Activated naive CD8-positive, alpha-beta T cell (primary cell): ENCODE results near the gene NOX5.
A peak's percentile ranks its signal among the peaks of the same experiment; 100 is the strongest.

Experiments used
- H3K27ac Mint-ChIP-seq: one replicate; pipeline ENCODE4 v1.8.0; 2021; ENCODE audit warnings: mixed read lengths
- H3K27me3 Mint-ChIP-seq: one replicate; pipeline ENCODE4 v1.8.0; 2021; ENCODE audit warnings: mixed read lengths
- H3K36me3 Mint-ChIP-seq: one replicate; pipeline ENCODE4 v1.8.0; 2021; ENCODE audit warnings: mixed read lengths
- H3K4me1 Mint-ChIP-seq: one replicate; pipeline ENCODE4 v1.8.0; 2021; ENCODE audit warnings: low read depth, mixed read lengths
- H3K4me3 Mint-ChIP-seq: one replicate; pipeline ENCODE4 v1.8.0; 2021; ENCODE audit warnings: mild to moderate bottlenecking, mixed read lengths
- H3K9me3 Mint-ChIP-seq: one replicate; pipeline ENCODE4 v1.8.0; 2021; ENCODE audit warnings: low read depth, mixed read lengths

Gene NOX5

DNA sequence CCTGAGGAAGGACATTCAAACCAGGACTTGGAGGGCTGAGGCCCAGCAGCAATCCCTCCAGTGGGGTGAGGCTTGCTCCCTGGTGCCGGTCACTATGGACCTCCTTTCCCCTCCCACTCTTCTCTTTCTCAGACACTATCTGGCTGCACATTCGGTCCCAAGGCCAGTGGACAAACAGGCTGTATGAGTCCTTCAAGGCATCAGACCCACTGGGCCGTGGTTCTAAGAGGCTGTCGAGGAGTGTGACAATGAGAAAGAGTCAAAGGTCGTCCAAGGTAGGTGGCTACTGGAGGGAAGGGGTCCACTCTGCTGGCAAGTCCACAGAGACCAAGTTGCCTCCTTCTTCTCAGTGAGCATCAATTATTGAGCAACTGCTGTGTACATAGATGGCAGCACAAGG is 28.0 kb downstream of the NOX5 start:
- Mint-ChIP-seq H3K27me3 (peaks cover under 1% of the 10 kb centered on the region), H3K4me3 (no peak overlapping the region), H3K4me1 (no peaks in the 10 kb centered on the region), H3K9me3 (no peaks in the 10 kb centered on the region), H3K27ac (no peak overlapping the region), H3K36me3 (no peaks in the 10 kb centered on the region)

DNA sequence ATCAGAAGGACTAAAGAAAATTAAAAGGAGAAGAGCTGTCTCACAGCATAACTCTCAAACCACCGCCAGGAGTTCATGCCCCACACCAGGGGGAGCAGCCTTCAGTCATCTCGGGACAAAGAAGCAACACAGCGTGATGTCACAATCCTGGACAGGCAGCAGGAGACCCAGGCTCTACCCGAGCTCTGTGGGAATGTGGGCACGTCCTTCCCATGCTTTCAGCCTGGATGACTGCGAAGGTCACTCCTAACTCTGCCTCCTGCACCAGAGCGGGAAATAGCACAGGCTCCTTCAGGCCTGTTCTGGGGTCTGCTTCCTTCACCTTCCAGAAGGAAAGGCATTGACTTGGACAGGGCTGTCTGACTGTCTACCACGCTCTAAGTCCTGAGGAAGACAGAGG is 31.3 kb downstream of the NOX5 start:
- no peak overlapping the region for H3K4me3 Mint-ChIP-seq
- H3K27me3 Mint-ChIP-seq, result no peaks in the 10 kb centered on the region
- H3K9me3 Mint-ChIP-seq, result no peaks in the 10 kb centered on the region
- no peaks in the 10 kb centered on the region for H3K4me1 Mint-ChIP-seq
- H3K36me3 Mint-ChIP-seq, result no peaks in the 10 kb centered on the region
- H3K27ac Mint-ChIP-seq, result no peak overlapping the region

GRCh38 chr15:69046781-69047180 is 32.3 kb downstream of the NOX5 start:
- Mint-ChIP-seq H3K4me1 (no peaks in the 10 kb centered on the region), H3K36me3 (no peaks in the 10 kb centered on the region), H3K4me3 (no peak overlapping the region)

DNA sequence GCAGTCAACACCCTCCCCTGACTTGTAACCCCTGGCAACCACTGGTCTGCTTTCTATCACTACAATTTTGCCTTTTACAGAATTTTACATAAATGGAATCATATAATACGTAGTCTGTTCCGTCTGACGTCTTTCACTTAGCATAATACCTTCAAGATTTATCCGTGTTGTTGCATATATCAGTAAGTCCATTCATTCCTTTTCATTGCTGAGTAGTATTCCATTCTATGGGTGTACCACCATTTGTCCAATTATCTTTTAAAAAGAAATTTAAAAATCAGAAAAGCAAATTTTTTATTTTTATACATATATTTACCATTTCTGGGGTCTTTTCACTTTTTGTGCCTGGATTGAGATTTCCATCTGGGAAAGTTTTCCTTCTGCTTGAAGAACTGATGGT is 35.5 kb downstream of the NOX5 start:
- Mint-ChIP-seq H3K4me3 (no peak overlapping the region), H3K4me1 (no peaks in the 10 kb centered on the region), H3K27me3 (peaks cover 2% of the 10 kb centered on the region), H3K36me3 (no peaks in the 10 kb centered on the region), H3K27ac (no peak overlapping the region), H3K9me3 (no peaks in the 10 kb centered on the region)

More at GRCh38 chr15:69046781-69047180, 32.3 kb downstream of the NOX5 start:
- no peaks in the 10 kb centered on the region for H3K27me3 Mint-ChIP-seq
- H3K9me3 Mint-ChIP-seq, result no peaks in the 10 kb centered on the region
- no peak overlapping the region for H3K27ac Mint-ChIP-seq

GRCh38 chr15:69055251-69055650 is 40.8 kb downstream of the NOX5 start:
- Mint-ChIP-seq H3K27me3 (peaks cover 2% of the 10 kb centered on the region), H3K9me3 (no peaks in the 10 kb centered on the region), H3K4me1 (peaks cover 16% of the 10 kb centered on the region), H3K36me3 (no peaks in the 10 kb centered on the region), H3K4me3 (no peak overlapping the region), H3K27ac (no peak overlapping the region)

DNA sequence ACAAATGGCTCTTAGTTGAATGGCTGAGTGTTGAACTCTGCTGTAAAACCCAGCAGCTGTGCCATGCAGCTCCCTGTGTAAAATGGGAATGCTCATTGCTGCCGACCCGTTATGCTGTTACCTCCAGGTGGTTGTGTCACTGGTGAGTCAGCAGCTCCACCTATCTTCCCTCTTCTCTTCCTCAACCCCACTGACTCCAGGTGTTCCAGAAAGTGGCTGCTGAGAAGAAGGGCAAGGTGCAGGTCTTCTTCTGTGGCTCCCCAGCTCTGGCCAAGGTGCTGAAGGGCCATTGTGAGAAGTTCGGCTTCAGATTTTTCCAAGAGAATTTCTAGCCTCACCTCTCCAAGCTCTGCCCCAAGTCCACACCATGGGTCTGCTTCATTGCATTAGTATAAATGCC is 41.9 kb downstream of the NOX5 start:
- H3K4me1 Mint-ChIP-seq, result peaks cover 25% of the 10 kb centered on the region

GRCh38 chr15:69058830-69059556 is 44.5 kb downstream of the NOX5 start:
- Mint-ChIP-seq H3K9me3 (no peaks in the 10 kb centered on the region), H3K27ac (no peak overlapping the region), H3K4me1 (peaks cover 31% of the 10 kb centered on the region), H3K4me3 (peak overlapping the region; percentile 13), H3K27me3 (peaks cover 2% of the 10 kb centered on the region), H3K36me3 (no peaks in the 10 kb centered on the region)

More for the DNA sequence above, 41.9 kb downstream of the NOX5 start:
- H3K4me3 Mint-ChIP-seq, result no peak overlapping the region
- no peaks in the 10 kb centered on the region for H3K9me3 Mint-ChIP-seq
- H3K27me3 Mint-ChIP-seq, result peaks cover 2% of the 10 kb centered on the region
- no peak overlapping the region for H3K27ac Mint-ChIP-seq
- H3K36me3 Mint-ChIP-seq, result no peaks in the 10 kb centered on the region

- H3K4me1 Mint-ChIP-seq, result peaks cover 31% of the 10 kb centered on the region
- no peaks in the 10 kb centered on the region for H3K27me3 Mint-ChIP-seq
- no peak overlapping the region for H3K4me3 Mint-ChIP-seq
- peak overlapping the region; percentile 10 for H3K27ac Mint-ChIP-seq
- H3K36me3 Mint-ChIP-seq, result no peaks in the 10 kb centered on the region
- no peaks in the 10 kb centered on the region for H3K9me3 Mint-ChIP-seq
Measured at GRCh38 chr15:69059557-69059943, 45.1 kb downstream of the NOX5 start.

DNA sequence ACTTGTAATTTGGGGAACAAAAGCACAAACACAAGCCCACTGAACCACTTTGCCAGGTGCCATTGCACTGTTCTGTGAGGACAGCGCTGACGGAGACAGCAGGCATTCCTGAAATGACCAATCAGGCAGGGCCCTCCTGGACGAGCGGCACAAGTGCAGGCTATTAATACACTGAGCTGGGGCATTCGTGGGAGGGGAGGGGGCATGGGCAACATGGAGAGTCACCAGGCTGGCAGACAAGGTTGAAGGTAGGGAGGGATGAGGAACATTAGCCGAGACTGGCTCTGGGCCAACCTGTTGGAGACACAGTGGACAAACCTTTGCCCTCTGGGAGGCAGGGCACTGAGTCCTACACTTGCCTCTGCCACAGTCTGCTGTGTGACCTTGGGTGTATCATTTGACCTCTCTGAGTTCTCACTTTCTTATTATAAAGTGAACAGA is 45.6 kb downstream of the NOX5 start:
- H3K27ac Mint-ChIP-seq, result no peak overlapping the region
- no peaks in the 10 kb centered on the region for H3K36me3 Mint-ChIP-seq
- no peaks in the 10 kb centered on the region for H3K27me3 Mint-ChIP-seq
- no peak overlapping the region for H3K4me3 Mint-ChIP-seq
- H3K9me3 Mint-ChIP-seq, result no peaks in the 10 kb centered on the region
- peaks cover 31% of the 10 kb centered on the region for H3K4me1 Mint-ChIP-seq

- peaks cover 31% of the 10 kb centered on the region for H3K4me1 Mint-ChIP-seq
- H3K36me3 Mint-ChIP-seq, result no peaks in the 10 kb centered on the region
- H3K27me3 Mint-ChIP-seq, result no peaks in the 10 kb centered on the region
- no peak overlapping the region for H3K4me3 Mint-ChIP-seq
- H3K9me3 Mint-ChIP-seq, result no peaks in the 10 kb centered on the region
- H3K27ac Mint-ChIP-seq, result peak overlapping the region; percentile 58
Measured at GRCh38 chr15:69060744-69061143, 46.2 kb downstream of the NOX5 start.

GRCh38 chr15:69061414-69061842 is 46.9 kb downstream of the NOX5 start:
- Mint-ChIP-seq H3K4me1 (peaks cover 31% of the 10 kb centered on the region), H3K36me3 (no peaks in the 10 kb centered on the region), H3K9me3 (no peaks in the 10 kb centered on the region), H3K27ac (no peak overlapping the region), H3K4me3 (no peak overlapping the region), H3K27me3 (no peaks in the 10 kb centered on the region)

- Mint-ChIP-seq H3K36me3 (no peaks in the 10 kb centered on the region), H3K27ac (no peak overlapping the region), H3K9me3 (no peaks in the 10 kb centered on the region), H3K4me3 (no peak overlapping the region), H3K4me1 (peaks cover 21% of the 10 kb centered on the region), H3K27me3 (peaks cover 8% of the 10 kb centered on the region)
Measured at GRCh38 chr15:69064649-69065048, 50.2 kb downstream of the NOX5 start.

DNA sequence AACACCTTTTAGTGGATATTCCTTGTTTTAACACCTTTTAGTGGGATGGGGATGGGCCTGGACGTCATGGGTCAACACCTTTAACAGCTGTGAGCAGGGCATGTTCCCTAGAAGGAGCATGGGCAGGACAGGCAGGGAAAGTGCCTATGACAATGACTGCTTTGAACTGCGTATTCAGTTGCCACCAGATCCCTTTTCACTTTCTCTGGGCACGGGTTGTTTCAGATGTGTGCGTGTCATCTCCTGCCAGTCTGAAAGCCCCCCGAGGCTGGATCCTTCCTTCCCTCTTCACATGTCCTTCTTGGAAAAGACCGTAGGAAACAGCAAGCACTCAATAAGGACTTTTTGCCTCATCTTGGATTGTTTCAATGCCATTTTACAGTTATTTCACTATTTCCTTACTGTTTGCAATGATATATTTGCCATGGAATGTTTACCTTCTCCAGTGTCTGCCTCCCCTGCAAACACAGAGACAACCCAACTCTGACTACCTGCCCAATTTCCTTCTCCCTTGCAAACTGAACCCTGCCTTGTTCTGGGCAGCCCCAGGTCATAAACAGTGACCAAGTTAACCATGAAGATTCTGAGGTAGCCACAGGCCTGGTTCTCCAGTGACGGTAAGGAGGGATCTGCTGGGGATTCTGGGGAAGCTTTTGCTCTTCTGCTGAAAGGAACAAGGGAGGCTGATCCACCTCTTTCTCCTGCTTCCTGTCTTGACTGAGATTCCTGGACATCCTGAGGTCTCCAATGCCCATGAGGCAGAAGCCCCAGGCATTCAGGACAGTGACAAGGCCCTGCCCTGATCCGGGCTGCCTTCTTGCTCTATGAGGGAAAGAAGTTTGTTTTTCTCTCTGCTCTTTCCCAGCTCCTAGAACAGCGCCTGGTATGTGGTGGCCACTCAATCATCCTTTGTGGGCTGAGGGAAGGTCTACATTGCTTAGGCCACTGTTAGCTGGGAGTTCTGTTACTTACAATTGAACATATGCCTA is 51.8 kb downstream of the NOX5 start:
- Mint-ChIP-seq H3K27ac (no peak overlapping the region), H3K9me3 (no peaks in the 10 kb centered on the region), H3K4me3 (no peak overlapping the region), H3K4me1 (peaks cover 6% of the 10 kb centered on the region), H3K27me3 (peaks cover 11% of the 10 kb centered on the region), H3K36me3 (no peaks in the 10 kb centered on the region)

DNA sequence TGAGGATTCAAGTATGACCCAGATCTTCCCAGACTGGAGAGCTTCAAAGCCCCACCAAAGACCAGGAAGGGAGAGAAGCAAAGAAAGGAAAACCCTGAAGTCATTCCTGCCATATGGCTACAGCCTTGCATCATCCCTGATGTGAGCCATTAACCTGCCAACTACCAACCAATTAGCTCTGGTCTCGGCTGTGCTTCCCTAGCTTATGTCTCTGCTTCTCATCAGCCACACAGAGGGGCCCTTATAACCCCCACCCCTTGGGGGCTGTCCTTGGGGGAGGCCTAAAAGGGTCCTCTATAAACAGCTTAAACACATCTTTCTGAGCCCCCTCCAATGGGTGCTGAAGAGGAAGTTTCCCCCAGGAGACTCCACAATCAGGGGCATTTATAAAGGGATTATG is 52.8 kb downstream of the NOX5 start:
- H3K27ac Mint-ChIP-seq, result no peak overlapping the region
- H3K4me3 Mint-ChIP-seq, result no peak overlapping the region
- H3K36me3 Mint-ChIP-seq, result no peaks in the 10 kb centered on the region
- no peaks in the 10 kb centered on the region for H3K4me1 Mint-ChIP-seq
- H3K27me3 Mint-ChIP-seq, result peaks cover 15% of the 10 kb centered on the region
- no peaks in the 10 kb centered on the region for H3K9me3 Mint-ChIP-seq

DNA sequence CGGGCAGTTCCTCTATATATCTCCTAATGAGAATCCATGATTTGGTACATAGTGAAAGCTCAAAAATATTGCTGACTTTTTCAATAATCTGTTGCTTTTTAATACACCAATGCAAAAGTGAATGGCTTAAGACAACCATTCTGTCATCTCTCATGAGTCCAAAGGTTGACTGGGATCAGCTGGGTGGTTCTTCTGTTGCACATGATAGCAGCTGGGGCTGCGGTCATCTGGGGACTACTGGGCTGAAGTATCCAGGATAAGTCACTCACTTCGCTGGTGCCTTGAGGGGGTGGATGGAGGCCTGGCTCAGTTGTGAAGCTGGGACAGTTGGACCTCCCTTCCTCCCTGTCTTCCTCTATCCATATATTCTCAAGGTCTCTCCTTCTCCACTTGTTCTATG is 53.7 kb downstream of the NOX5 start:
- Mint-ChIP-seq H3K4me1 (no peaks in the 10 kb centered on the region), H3K36me3 (no peaks in the 10 kb centered on the region), H3K27me3 (peaks cover 17% of the 10 kb centered on the region), H3K27ac (no peak overlapping the region), H3K4me3 (no peak overlapping the region), H3K9me3 (no peaks in the 10 kb centered on the region)
